Measurements from ENCODE around the gene FTCD.
"Not testable (repeated sequence)": the region's sequence is repeated elsewhere in the genome, so short reads cannot be mapped to it uniquely, and the experiment has no call there.

GRCh38 chr21:46147429-46147828 is 8.0 kb downstream of the FTCD start:
- TF ChIP-seq EP300 (IDR thresholded peaks at IDR 0.05; ENCODE audit: borderline replicate concordance); NFIC (IDR thresholded peaks at IDR 0.05); USF1 (IDR thresholded peaks at IDR 0.05): not testable (repeated sequence)
